ENCODE results near the gene CD320. TPM values are rescaled to one million over a fixed set of nuclear protein-coding genes. Genes with fewer than 3 reads are reported as not detected.
"Not testable (repeated sequence)": the region's sequence is repeated elsewhere in the genome, so short reads cannot be mapped to it uniquely, and the experiment has no call there.

The CD320 gene
- 10 to 100 TPM; 15.8 to 27.2 (median 19.7) TPM for polyA plus RNA-seq (ENCODE audit: insufficient read length in 10 of 10)
- long read RNA-seq, donor 1, transcript CD320-201 (5 exons, 1,250 nt): major isoform, 6 of 6 reads
- long read RNA-seq, donor 1, partial matches to known transcripts: 0 of 6 reads
- long read RNA-seq, donor 1, other reads (novel, unspliced or antisense): 0 of 6 reads
- long read RNA-seq, donor 2, partial matches to known transcripts: 0 of 3 reads
- long read RNA-seq, donor 2, other reads (novel, unspliced or antisense): 0 of 3 reads
- long read RNA-seq, donor 3: 0 reads
- long read RNA-seq, donor 4, transcript CD320-201 (5 exons, 1,250 nt): major isoform, 11 of 12 reads
- long read RNA-seq, donor 4, partial matches to known transcripts: 0 of 12 reads
- long read RNA-seq, donor 4, other reads (novel, unspliced or antisense): 0 of 12 reads
- long read RNA-seq, donor 5, transcript CD320-201 (5 exons, 1,250 nt): major isoform, 15 of 16 reads
- long read RNA-seq, donor 5, partial matches to known transcripts: 0 of 16 reads
- long read RNA-seq, donor 5, other reads (novel, unspliced or antisense): 0 of 16 reads
- long read RNA-seq, donor 6, transcript CD320-201 (5 exons, 1,250 nt): major isoform, 14 of 15 reads
- long read RNA-seq, donor 6, partial matches to known transcripts: 0 of 15 reads
- long read RNA-seq, donor 6, other reads (novel, unspliced or antisense): 0 of 15 reads
- long read RNA-seq, donor 7, transcript CD320-201 (5 exons, 1,250 nt): major isoform, 12 of 12 reads
- long read RNA-seq, donor 7, partial matches to known transcripts: 0 of 12 reads
- long read RNA-seq, donor 7, other reads (novel, unspliced or antisense): 0 of 12 reads
- long read RNA-seq, donor 8, transcript CD320-201 (5 exons, 1,250 nt): major isoform, 12 of 14 reads
- long read RNA-seq, donor 8, partial matches to known transcripts: 0 of 14 reads
- long read RNA-seq, donor 8, other reads (novel, unspliced or antisense): 0 of 14 reads
- long read RNA-seq, donor 9, partial matches to known transcripts: 0 of 2 reads
- long read RNA-seq, donor 9, other reads (novel, unspliced or antisense): 0 of 2 reads

DNA sequence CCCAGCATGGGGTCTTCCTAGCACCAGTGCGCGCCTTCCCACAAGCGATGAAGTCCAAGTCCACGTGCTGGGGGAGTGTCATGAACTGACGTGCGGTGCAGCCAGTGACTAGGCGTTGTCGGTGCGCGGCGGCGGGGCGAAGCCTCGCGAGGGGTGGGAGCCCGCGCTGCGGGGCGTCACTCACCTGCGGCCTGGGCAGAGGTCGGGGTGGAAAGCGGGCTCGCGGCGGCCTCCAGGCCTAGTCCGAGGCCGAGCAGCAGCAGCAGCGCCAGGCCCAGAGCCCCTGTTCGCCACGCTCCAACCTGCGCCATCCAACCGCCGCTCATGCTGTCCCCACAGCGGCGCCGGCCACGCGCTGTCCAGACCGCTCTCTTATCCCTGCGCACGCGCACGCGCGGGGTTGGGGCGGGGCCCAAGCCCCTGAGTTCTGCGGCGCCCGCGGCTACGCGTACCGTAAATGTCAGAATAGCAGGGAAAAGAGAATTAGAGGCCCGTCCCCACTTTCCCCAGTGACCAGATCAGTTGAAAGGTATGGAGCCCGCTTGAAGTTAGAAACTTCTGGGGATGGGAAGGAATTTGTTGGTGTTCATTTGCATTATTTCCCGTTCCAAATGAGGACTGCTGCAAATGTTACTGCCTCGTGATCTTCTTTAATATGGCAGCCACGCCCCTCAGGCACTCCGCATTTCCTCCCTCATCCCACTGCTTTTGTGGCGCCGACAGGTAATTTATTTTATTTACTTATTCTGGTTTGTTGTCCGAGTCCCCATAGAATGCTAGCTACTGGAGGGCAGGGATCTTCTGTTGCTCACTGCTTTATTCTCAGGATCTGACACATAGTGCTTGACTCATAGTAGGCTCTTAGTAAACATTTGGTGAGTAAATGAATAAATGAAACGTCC is at the start of gene CD320:
Gene CD320 (minus strand): TSS at position 394 of the 902 bp plus-strand sequence. CDS start 68 bp downstream, at position 326.
- DNase-seq: peak; percentile 90 to 97 (median 94)

DNA sequence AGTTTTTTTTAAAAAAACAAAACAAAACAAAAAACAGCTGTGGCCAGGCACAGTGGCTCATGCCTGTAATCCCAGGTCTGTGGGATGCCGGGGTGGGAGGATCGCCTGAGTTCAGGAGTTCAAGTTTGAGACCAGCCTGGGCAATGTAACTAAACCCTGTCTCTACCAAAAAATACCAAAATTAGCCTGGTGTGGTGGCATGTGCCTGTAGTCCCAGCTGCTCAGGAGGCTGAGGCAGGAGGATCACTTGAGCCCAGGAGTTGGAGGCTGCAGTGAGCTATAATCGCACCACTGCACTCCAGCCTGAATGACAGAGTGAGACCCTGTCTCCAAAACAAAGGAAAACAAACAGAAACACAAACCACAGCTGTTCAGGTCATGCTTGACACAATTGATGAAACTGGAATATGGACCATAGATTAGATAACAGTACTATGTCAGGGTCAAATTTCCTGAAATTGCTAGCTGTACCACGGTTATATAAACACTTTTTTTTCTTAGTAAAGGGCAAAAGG is 48.9 kb upstream of the CD320 start:
- no peak for DNase-seq

DNA sequence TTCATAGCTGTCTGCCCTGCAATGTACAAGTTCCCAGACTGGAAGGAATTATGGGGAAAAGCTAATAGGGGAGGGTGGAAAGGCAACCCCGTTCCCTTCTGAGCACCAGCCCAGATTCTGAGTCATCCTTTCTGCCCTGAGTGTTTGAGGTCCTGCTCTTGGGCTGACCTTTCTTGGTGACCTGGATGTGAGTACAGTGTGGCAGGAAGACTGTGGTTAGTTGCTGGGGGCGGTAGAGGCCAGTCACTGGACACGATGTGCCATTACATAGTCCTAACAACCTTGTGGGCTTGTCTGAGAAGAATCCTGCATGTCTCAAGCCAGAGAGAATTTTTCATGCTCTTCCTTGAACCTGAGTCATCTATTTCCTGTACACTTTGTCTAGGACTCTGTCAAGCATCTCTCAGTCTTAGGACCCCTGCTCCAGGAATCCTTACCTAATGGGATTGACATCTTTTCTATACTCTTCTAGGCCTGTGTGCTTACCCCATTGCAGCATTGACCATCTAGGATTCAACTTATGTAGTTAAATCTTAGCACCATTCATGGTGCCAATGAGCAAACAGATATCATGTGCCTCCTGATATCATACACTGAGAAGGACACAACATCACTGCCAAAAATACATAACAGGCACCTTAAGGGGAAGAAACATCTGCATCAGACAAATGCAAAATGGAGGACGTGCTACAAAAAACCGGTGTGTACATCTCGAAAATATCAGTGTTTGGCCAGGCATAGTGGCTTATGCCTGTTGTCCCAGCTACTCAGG is 47.7 kb upstream of the CD320 start:
- peak in 1 of 3 donors; percentile 59 for DNase-seq

DNA sequence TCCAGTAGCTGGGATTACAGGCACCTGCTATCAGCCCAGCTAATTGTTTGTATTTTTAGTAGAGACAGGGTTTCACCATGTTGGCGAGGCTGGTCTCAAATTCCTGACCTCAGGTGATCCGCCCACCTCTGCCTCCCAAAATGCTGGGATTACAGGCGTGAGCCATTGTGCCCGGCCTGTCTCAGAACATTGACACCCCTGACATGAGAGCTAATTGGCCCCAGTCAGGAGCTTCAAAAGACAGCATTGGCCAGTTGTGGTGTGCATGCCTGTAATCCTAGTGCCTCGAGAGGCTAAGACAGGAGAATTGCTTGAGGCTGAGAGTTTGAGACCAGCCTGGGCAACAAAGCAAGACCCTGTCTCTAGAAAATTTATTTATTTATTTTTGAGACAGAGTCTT is 44.7 kb upstream of the CD320 start:
- DNase-seq: not testable (repeated sequence)

DNA sequence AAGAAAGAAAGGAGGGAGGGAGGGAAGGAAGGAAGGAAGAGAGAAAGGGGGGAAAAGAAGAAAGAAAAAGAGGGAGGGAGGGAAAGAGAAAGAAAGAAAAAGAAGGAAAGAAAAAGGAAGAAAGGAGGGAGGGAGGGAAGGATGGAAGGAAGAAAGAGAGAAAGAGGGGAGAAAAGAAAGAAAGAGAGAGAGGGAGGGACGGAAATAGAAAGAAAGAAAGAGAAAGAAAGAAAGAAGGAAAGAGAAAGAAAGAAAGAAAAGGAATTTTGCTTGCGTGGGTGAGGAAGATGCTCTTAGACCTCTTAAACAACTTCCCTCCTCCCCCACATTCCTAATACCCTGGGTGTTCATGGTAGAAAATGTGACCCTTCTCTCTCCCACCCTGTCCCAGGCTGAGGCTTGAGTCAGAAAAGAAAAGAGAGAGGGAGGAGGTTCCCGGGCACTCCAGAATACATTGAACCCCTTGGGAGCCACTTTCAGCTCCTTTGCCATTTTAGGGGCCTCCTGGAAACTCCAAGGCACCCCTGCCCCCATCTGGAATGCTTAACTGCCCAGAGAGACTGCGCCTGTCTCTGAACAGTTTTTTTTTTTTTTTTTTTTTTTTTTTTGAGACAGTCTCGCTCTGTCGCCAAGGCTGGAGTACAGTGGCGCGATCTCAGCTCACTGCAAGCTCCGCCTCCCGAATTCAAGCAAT is 44.1 kb upstream of the CD320 start:
- peak in 1 of 3 donors; percentile 40 for DNase-seq

DNA sequence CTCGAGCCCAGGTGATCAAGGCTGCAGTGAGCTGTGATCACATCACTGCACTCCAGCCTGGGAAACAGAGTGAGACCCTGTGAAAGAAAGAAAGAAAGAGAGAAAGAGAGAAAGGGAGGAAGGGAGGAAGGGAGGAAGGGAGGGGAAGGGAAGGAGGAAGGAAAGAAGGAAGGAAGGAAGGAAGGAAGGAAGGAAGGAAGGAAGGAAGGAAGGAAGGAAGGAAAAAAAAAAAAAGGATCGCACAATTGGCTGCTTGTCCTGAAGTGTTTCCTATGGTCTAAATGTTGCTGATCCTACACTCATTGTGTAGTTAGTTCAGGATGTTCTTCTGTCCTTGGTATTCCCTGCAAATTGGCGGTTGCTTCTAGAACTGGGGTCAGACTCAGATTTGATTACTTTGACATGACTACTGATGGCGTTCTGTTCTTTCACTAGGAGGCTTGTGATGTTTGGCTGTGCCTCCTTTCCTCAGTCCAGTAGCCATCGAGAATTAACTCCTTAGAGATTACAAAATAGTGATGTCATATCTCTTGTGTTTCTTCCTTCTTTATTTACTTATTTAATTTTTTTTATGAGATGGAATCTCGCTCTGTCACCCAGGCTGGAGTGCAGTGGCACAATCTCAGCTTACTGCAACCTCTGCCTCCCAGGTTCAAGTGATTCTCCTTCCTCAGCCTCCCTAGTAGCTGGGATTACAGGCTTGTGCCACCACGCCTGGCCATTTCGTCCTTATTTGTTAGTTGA is 41.6 kb upstream of the CD320 start:
- DNase-seq: not testable (repeated sequence)

DNA sequence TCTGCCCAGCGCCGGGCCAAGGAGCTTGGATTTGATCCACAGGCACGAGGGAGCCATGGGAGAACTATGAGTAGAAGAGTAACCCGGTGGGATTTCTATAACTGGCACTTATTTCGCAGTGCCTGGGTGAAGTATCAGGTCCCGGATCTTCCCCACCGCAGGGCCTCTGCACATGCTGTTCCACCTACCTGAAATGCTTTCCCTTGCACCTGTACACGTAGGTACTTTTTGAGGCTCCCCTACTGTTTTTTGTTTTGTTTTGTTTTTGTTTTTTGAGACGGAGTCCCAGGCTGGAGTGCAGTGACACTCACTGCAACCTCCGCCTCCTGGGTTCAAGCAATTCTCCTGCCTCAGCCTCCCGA is 35.3 kb upstream of the CD320 start:
- DNase-seq: no peak

DNA sequence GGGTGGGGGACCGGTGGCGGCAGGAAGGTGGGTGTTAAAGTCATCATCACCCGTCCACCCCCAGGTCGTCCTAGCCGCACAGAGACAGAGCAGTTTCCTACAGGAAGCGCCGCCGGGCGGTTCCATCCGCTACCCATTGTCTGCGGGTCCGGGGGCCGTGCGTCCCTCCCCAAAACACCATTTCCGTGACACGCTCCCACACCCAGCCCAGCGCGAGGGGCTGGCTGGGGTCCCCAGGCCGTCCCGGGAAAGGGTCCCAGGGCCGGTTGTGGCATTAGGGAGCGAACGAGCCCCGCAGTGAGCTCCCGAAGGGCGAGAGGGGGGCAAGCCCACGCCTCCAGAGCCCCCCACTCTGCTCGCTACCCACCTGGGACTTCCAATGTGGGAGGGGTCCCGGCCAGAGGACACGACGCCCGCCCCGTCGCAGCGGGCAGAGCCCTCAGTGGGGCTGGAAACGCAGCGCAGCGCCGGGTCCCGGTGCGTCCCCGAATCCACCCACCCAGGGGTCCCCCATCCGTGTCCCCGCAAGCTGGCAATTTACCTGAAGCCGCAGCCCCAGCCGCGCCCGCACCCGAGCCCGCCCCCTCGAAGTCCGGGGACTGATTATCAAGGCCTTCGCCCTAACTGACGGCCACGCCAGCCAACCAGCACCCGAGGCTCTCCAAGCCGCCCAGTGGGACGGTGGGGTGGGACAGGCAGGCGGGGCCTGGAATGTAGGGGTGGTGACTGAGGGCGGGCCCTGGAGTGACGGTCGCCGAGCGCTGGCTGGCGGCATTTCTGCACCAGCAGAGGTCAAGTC is 34.7 kb upstream of the CD320 start, which contains the start of gene KANK3:
Gene KANK3 (minus strand): TSS at position 579 of the 799 bp plus-strand sequence. CDS start 5,434 bp downstream, outside the sequence.
- DNase-seq: peak; percentile 85 to 91 (median 87)

DNA sequence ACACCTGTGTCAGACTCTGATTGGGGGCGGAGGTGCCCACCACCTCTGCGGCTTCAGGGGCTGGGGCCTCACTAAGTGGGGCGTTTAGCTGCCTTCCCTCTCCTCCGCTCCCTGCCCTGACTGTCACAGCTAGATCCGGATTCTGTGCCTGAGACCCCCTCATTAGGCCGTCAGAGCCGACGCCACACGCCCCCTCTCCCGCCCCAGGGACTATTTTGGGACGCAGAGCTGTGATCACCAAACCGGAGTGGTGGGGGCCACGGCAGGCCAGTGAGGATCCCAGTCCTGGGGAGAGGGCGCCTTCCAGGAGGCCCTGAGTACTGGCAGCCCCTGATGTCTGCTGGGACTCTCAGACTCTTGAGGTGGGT is 34.1 kb upstream of the CD320 start:
- DNase-seq: no peak

DNA sequence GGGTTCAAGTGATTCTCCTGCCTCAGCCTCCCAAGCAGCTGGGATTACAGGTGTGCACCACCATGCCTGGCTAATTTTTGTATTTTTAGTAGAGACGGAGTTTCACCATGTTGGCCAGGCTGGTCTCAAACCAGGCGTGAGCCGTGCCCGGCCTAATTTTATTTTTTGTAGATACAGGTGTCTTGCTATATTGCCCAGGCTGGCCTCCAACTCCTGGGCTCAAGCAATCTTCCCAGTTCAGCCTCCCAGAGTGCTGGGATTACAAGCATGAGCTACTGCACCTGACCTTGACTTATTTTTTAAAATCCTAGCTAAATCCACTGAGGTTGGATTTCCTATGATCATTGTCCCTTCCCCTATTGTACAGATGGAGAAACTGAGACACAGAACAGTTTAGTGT is 33.3 kb upstream of the CD320 start:
- DNase-seq: not testable (repeated sequence)

DNA sequence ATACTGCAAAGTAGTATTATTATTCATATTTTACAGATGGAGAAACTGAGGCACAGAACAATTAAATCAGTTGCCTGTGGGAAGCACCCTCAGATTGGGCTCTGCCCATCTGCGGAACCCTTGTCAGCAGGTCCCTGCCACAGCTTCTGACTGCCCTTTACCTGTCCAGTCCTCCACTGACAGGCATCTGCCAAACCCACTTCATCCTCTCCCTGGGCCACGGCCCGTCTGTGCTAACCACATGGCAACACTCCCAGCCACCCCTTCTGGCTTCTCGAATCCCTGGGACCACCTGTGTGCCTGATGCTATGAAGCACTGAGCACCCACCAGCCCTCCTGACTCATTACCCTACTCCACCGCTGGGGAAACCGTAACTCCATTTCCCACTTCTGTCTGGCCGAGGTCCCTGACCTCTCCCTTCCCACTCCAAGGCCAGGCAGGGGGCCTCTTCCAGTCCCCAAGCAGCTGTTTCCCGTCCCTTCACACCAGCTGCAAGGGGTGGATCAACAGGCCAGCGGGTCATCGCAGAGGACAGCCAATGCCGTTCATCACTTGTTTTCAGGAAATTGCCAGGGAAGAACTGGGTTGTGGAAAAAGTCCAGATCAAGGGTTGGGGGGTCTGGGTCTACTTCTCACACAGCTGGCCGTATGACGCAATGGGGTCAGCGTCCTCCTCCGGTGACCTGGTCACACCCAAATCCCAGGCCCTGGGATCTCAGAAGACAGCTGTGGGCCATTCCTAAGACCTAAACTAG is 32.4 kb upstream of the CD320 start:
- DNase-seq: peak in 1 of 3 donors; percentile 70

DNA sequence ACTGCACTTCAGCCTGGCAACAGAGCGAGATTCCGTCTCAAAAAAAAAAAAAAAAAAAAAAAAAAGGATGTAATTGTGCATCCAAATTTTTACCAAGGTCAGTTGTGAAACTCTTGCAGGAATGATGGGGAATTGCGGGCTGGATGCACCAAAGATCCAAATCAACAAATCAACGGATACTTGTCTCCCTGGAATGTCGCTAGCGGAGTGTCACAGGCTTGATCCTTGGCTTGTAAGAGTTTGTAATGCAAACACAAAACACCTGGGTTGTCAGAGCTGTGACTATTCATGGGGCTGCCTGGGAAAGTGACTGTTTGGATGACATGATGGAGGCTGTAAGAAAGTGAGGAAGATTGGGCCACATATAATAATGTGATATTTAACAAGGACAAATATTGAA is 30.7 kb upstream of the CD320 start:
- no peak for DNase-seq

DNA sequence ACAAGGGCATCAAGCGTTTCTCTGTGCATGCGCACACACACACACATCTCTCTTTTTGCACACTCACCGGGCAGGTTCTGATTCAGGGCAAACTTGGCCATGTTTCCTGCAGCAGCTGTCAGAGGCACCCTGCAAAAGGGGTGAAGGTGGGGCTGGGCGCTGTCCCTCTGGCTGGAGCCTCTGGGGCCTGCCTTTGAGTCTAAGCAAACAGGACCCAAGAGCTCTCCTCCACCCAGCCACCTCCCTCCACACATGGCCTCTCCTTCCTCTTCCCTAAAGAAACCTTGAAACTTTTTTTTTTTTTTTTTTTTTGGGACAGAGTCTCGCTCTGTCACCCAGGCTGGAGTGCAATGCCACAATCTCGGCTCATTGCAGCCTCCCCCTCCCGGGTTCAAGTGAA is 29.6 kb upstream of the CD320 start:
- no peak for DNase-seq

DNA sequence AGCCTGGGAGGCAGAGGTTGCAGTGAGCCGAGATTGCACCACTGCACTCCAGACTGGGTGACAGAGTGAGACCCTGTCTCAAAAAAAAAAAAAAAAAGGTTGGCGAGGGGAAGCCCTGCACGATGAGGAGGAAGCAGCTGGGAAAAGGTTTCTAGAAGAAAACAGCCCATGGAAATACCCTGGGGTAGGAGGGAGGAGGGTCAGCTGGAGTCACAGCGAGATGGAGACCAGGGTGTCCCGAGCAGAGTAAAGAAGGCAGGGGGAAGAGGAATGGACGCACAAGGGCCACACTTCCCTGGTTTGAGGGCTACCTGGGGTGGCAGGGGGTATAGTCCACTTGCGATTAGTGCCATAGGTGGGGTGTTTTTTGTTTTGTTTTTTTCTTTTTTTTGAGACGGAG is 28.5 kb upstream of the CD320 start:
- DNase-seq: no peak

DNA sequence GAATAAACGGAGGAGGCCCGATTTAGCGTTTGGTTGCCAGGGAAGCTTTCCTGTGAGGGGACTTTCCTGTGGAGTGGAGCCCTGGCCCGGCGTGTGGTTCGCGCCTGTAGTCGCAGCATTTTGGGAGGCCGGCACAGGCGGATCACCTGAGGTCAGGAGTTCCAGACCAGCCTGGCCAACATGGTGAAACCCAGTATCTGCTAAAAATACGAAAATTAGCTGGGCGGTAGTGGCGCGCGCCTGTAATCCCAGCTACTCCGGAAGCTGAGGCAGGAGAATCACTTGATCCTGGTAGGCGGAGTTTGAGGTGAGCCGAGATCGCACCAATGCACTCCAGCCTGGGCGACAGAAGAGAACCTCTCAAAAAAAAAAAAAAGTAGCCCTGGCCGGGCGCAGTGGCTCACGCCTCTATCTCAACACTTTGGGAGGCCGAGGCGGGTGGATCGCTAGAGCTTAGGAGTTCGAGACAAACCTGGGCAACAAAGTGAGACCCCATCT is 28.0 kb upstream of the CD320 start:
- DNase-seq: no peak

DNA sequence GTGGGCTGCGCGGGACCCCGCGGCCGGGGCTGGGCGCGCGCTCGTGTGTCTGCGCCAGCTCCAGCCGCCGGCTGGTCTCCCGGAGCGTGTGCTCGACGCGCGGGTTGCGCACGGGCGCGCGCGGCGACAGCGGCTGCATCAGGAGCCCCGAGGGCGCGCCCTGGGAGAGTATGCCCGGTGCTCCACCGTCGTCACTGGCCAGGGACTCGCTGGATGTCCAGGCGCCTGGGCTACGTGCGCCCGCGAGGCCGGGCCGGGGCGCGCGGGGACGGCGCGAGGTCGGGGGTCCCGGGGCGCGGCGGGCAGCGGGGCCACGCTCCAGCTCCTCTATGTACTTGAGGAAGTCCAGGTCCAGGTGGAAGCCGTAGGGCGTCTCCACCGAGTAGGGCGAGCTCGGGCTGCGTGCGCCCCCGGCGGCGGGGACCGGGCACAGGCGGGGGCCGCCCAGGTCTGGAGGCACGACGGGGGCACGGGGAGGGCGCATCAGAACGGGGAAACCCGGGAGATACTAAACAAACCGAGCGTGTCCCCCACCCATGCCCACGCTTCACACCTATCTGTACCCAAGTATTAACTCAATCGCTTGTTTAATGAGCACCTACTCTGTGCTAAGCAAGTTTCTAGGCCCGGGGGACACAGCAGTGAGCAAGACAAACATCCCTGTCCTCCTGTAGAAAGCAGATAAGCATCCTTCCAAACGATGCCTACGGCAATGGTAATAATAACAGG is 27.3 kb upstream of the CD320 start:
- no peak for DNase-seq

Measured in muscle of back (tissue), 13 donors.